Dendritic cell treated with granulocyte-macrophage colony-stimulating factor and Interleukin-4, amounts not matched to agents 40 ng/mL and 50 ng/mL, for 4 days (primary cell): Measurements from ENCODE around the gene IL6R.
A peak's percentile ranks its signal among the peaks of the same experiment; 100 is the strongest.
"Not testable (repeated sequence)": the region's sequence is repeated elsewhere in the genome, so short reads cannot be mapped to it uniquely, and the experiment has no call there.

Experiments
- H3K27ac Mint-ChIP-seq: one replicate; pipeline ENCODE4 v1.8.0; 2022; ENCODE audit warnings: mild to moderate bottlenecking, mixed read lengths
- H3K27me3 Mint-ChIP-seq: one replicate; pipeline ENCODE4 v1.8.0; 2022; ENCODE audit warnings: mild to moderate bottlenecking, mixed read lengths
- H3K36me3 Mint-ChIP-seq: one replicate; pipeline ENCODE4 v1.8.0; 2022; ENCODE audit warnings: low read depth, mixed read lengths
- H3K4me1 Mint-ChIP-seq: one replicate; pipeline ENCODE4 v1.8.0; 2022; ENCODE audit warnings: low read depth, mixed read lengths
- H3K4me3 Mint-ChIP-seq: one replicate; pipeline ENCODE4 v1.8.0; 2022; ENCODE audit warnings: mild to moderate bottlenecking, moderate library complexity, mixed read lengths
- H3K9me3 Mint-ChIP-seq: one replicate; pipeline ENCODE4 v1.8.0; 2022; ENCODE audit warnings: mixed read lengths
- intact Hi-C: fragments of 100-400 bp; cut with micrococcal nuclease; formaldehyde crosslinking; loops from one replicate; pipeline ENCODE4 v1.15.0; 2022

The IL6R gene

GRCh38 chr1:154404984-154405746 is at the start of gene IL6R:
TSS of gene IL6R (plus strand) at chr1:154405343. CDS start at chr1:154405630, 287 bp downstream.
- intact Hi-C loops: loop anchor here (5.0 kb wide), 2 partner anchors 53 to 142 kb away; no protein-coding TSS in a partner anchor
- Mint-ChIP-seq H3K4me3 (peak within 1 kb of the TSS; percentile 97), H3K9me3 (no peaks in the 10 kb centered on the region), H3K4me1 (peaks cover 79% of the 10 kb centered on the region), H3K27me3 (no peaks in the 10 kb centered on the region), H3K27ac (peak within 1 kb of the TSS; percentile 97), H3K36me3 (peaks cover 32% of the 10 kb centered on the region)

GRCh38 chr1:154358519-154358918 is 46.6 kb upstream of the IL6R start:
- intact Hi-C loops: no loop called here
- H3K27ac Mint-ChIP-seq: no peak overlapping the region
- no peak overlapping the region for H3K4me3 Mint-ChIP-seq
- H3K4me1 Mint-ChIP-seq: peaks cover 25% of the 10 kb centered on the region
- no peaks in the 10 kb centered on the region for H3K36me3 Mint-ChIP-seq
- H3K27me3 Mint-ChIP-seq: peaks cover 17% of the 10 kb centered on the region
- H3K9me3 Mint-ChIP-seq: no peaks in the 10 kb centered on the region

GRCh38 chr1:154360288-154360687 is 44.9 kb upstream of the IL6R start:
- Mint-ChIP-seq H3K36me3 (no peaks in the 10 kb centered on the region), H3K27ac (no peak overlapping the region), H3K9me3 (no peaks in the 10 kb centered on the region), H3K4me3 (no peak overlapping the region), H3K27me3 (peaks cover 7% of the 10 kb centered on the region), H3K4me1 (peaks cover 7% of the 10 kb centered on the region)
- intact Hi-C loops: no loop called here

- intact Hi-C loops, H3K4me1 Mint-ChIP-seq, H3K4me3 Mint-ChIP-seq, H3K36me3 Mint-ChIP-seq, H3K9me3 Mint-ChIP-seq, H3K27me3 Mint-ChIP-seq, H3K27ac Mint-ChIP-seq: not testable (repeated sequence)
Observed at GRCh38 chr1:154360881-154361280, 44.3 kb upstream of the IL6R start.

- Mint-ChIP-seq H3K4me3 (no peak overlapping the region), H3K27me3 (peaks cover 5% of the 10 kb centered on the region), H3K4me1 (no peaks in the 10 kb centered on the region), H3K36me3 (no peaks in the 10 kb centered on the region), H3K27ac (no peak overlapping the region), H3K9me3 (no peaks in the 10 kb centered on the region)
- intact Hi-C loops: no loop called here
Observed at GRCh38 chr1:154361357-154361756, 43.8 kb upstream of the IL6R start.

- Mint-ChIP-seq H3K27me3 (no peaks in the 10 kb centered on the region), H3K36me3 (no peaks in the 10 kb centered on the region), H3K4me3 (no peak overlapping the region), H3K4me1 (peaks cover 11% of the 10 kb centered on the region), H3K9me3 (no peaks in the 10 kb centered on the region), H3K27ac (no peak overlapping the region)
- intact Hi-C loops: no loop called here
Observed at GRCh38 chr1:154371436-154371835, 33.7 kb upstream of the IL6R start.

GRCh38 chr1:154373777-154374357 is 31.3 kb upstream of the IL6R start:
- intact Hi-C loops, H3K4me3 Mint-ChIP-seq, H3K36me3 Mint-ChIP-seq, H3K27ac Mint-ChIP-seq, H3K27me3 Mint-ChIP-seq, H3K9me3 Mint-ChIP-seq: not testable (repeated sequence)
- H3K4me1 Mint-ChIP-seq: peaks cover 11% of the 10 kb centered on the region

- intact Hi-C loops: no loop called here
- Mint-ChIP-seq H3K36me3 (no peaks in the 10 kb centered on the region), H3K9me3 (no peaks in the 10 kb centered on the region), H3K4me1 (peaks cover 7% of the 10 kb centered on the region), H3K27me3 (peaks cover 3% of the 10 kb centered on the region), H3K4me3 (no peak overlapping the region), H3K27ac (no peak overlapping the region)
Observed at GRCh38 chr1:154379301-154379700, 25.8 kb upstream of the IL6R start.

- H3K4me1 Mint-ChIP-seq: peaks cover 33% of the 10 kb centered on the region
- no peaks in the 10 kb centered on the region for H3K27me3 Mint-ChIP-seq
- no peaks in the 10 kb centered on the region for H3K9me3 Mint-ChIP-seq
- no peaks in the 10 kb centered on the region for H3K36me3 Mint-ChIP-seq
- intact Hi-C loops: no loop called here
- no peak overlapping the region for H3K27ac Mint-ChIP-seq
- no peak overlapping the region for H3K4me3 Mint-ChIP-seq
Observed at GRCh38 chr1:154384650-154385489, 20.3 kb upstream of the IL6R start.

GRCh38 chr1:154386643-154387352 is 18.3 kb upstream of the IL6R start:
- H3K27me3 Mint-ChIP-seq: no peaks in the 10 kb centered on the region
- no peak overlapping the region for H3K4me3 Mint-ChIP-seq
- H3K9me3 Mint-ChIP-seq: no peaks in the 10 kb centered on the region
- no peaks in the 10 kb centered on the region for H3K36me3 Mint-ChIP-seq
- intact Hi-C loops: no loop called here
- H3K27ac Mint-ChIP-seq: peak overlapping the region; percentile 29
- peaks cover 34% of the 10 kb centered on the region for H3K4me1 Mint-ChIP-seq

GRCh38 chr1:154391086-154391770 is 13.9 kb upstream of the IL6R start:
- no peaks in the 10 kb centered on the region for H3K9me3 Mint-ChIP-seq
- H3K27ac Mint-ChIP-seq: no peak overlapping the region
- H3K4me3 Mint-ChIP-seq: no peak overlapping the region
- no peaks in the 10 kb centered on the region for H3K36me3 Mint-ChIP-seq
- H3K27me3 Mint-ChIP-seq: no peaks in the 10 kb centered on the region
- intact Hi-C loops: no loop called here
- H3K4me1 Mint-ChIP-seq: peaks cover 22% of the 10 kb centered on the region

- no peaks in the 10 kb centered on the region for H3K27me3 Mint-ChIP-seq
- intact Hi-C loops: no loop called here
- no peaks in the 10 kb centered on the region for H3K36me3 Mint-ChIP-seq
- H3K9me3 Mint-ChIP-seq: no peaks in the 10 kb centered on the region
- no peak overlapping the region for H3K27ac Mint-ChIP-seq
- H3K4me1 Mint-ChIP-seq: peaks cover 23% of the 10 kb centered on the region
- no peak overlapping the region for H3K4me3 Mint-ChIP-seq
Observed at GRCh38 chr1:154398141-154398540, 7.0 kb upstream of the IL6R start.

- intact Hi-C loops: no loop called here
- Mint-ChIP-seq H3K4me3 (no peak overlapping the region), H3K4me1 (peaks cover 28% of the 10 kb centered on the region), H3K36me3 (no peaks in the 10 kb centered on the region), H3K9me3 (no peaks in the 10 kb centered on the region), H3K27me3 (no peaks in the 10 kb centered on the region), H3K27ac (no peak overlapping the region)
Observed at GRCh38 chr1:154398678-154399077, 6.5 kb upstream of the IL6R start.
